Fibroblast of the aortic adventitia (primary cell): ENCODE results near the gene ZNF226. TPM values are rescaled to one million over a fixed set of nuclear protein-coding genes. Genes with fewer than 3 reads are reported as not detected.
A peak's percentile ranks its signal among the peaks of the same experiment; 100 is the strongest.
"Not testable (repeated sequence)": the region's sequence is repeated elsewhere in the genome, so short reads cannot be mapped to it uniquely, and the experiment has no call there.

Experiments used
- DNase-seq: peaks from one replicate; pipeline ENCODE4 v3.0.0-alpha.2; 2010; ENCODE audit warnings: low read depth
- H3K4me3 ChIP-seq: 2 replicates; pipeline ENCODE4 v1.5.1; 2011; ENCODE audit warnings: low read depth, mild to moderate bottlenecking, control low read depth, low read length, moderate library complexity
- total RNA-seq: library from RNA; depleted of rRNA; stranded (reverse); fragments of >200 nt; gene quantifications from 2 replicates; pipeline ENCODE4 v1.2.3, GENCODE V29; 2012; ENCODE audit warnings: low replicate concordance
- TF ChIP-seq, protein P1 (sequence below): IDR thresholded peaks from 2 replicates; pipeline ENCODE4 v1.5.1; 2011; ENCODE audit warnings: mild to moderate bottlenecking, low read length, control low read depth, inconsistent platforms; ENCODE audit not compliant: insufficient read depth

The ZNF226 gene
- total RNA-seq, 1 donor = 28.7 TPM

DNA sequence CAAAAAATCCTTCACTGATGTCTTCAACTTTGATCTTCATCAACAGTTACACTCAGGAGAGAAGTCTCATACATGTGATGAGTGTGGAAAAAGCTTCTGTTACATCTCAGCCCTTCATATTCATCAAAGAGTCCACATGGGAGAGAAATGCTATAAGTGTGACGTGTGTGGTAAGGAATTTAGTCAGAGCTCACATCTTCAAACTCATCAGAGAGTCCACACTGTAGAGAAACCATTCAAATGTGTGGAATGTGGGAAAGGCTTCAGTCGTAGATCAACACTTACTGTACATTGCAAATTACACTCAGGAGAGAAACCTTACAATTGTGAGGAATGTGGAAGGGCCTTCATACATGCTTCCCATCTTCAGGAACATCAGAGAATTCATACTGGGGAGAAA, 8.4 kb upstream of the ZNF226 start:
- TF ChIP-seq, protein P1, sequence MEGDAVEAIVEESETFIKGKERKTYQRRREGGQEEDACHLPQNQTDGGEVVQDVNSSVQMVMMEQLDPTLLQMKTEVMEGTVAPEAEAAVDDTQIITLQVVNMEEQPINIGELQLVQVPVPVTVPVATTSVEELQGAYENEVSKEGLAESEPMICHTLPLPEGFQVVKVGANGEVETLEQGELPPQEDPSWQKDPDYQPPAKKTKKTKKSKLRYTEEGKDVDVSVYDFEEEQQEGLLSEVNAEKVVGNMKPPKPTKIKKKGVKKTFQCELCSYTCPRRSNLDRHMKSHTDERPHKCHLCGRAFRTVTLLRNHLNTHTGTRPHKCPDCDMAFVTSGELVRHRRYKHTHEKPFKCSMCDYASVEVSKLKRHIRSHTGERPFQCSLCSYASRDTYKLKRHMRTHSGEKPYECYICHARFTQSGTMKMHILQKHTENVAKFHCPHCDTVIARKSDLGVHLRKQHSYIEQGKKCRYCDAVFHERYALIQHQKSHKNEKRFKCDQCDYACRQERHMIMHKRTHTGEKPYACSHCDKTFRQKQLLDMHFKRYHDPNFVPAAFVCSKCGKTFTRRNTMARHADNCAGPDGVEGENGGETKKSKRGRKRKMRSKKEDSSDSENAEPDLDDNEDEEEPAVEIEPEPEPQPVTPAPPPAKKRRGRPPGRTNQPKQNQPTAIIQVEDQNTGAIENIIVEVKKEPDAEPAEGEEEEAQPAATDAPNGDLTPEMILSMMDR = no peak
- no peak overlapping the region for H3K4me3 ChIP-seq
- DNase-seq = no peak

GRCh38 chr19:44163789-44164188, 1.1 kb upstream of the ZNF226 start:
- TF ChIP-seq, protein P1 = no peak
- DNase-seq = no peak
- no peak overlapping the region for H3K4me3 ChIP-seq

GRCh38 chr19:44164327-44164672, 600 bp upstream of the ZNF226 start:
- no peak for DNase-seq
- TF ChIP-seq, protein P1 = no peak

GRCh38 chr19:44170660-44171059, 5.8 kb downstream of the ZNF226 start:
- DNase-seq, H3K4me3 ChIP-seq: not testable (repeated sequence)

More at GRCh38 chr19:44164327-44164672, 600 bp upstream of the ZNF226 start:
- peak overlapping the region; percentile 97 for H3K4me3 ChIP-seq

GRCh38 chr19:44176590-44176989, 11.7 kb downstream of the ZNF226 start:
- no peak for DNase-seq
- TF ChIP-seq, protein P1 = no peak
- no peak overlapping the region for H3K4me3 ChIP-seq

DNA sequence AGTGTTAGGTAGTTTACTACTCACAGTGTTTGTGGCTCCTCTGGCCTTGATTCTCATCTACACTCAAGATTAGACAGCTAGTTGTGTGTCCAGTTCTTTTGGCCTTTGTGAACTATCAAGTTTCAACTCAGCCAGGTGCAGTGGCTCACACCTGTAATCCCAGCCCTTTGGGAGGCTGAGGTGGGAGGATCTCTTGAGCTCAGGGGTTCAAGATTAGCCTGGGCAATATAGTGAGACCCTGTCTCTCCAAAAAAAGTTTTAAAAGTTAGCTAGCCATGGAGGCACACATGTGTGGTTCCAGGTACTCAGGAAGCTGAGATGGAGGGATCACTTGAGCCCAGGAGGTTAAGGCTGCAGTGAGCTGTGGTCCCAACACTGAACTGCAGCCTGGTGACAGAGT, 16.1 kb downstream of the ZNF226 start:
- TF ChIP-seq, protein P1 = no peak
- no peak for DNase-seq
- no peak overlapping the region for H3K4me3 ChIP-seq

DNA sequence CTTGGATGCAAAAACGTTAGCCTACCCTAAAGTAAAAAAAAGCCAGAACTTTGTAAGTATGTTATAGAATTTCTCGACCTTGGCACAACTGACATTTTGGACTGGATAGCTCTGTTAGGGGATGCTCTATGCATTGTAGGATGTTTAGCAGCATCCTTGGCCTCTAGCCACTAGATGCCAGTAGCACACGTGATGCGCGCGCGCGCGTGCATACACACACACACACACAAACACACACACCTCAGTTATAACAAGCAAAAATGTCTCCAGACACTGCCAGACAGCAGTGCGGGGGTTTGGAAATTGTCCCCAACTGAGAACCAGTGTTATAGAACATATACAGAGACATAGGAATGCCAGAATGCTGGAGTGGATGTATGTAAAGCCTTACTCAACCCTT, 17.2 kb downstream of the ZNF226 start:
- H3K4me3 ChIP-seq = no peak overlapping the region
- TF ChIP-seq, protein P1 = no peak
- DNase-seq = no peak
